Measurements from ENCODE around the gene SNRNP35. TPM values are rescaled to one million over a fixed set of nuclear protein-coding genes. Genes with fewer than 3 reads are reported as not detected.
"Not testable (repeated sequence)": the region's sequence is repeated elsewhere in the genome, so short reads cannot be mapped to it uniquely, and the experiment has no call there.

Gene SNRNP35
- total RNA-seq, 1 donor: 15.6 TPM

- DNase-seq (ENCODE audit: insufficient read length, low spot score, missing footprints): peak; percentile 22
- no peak overlapping the region for H2AFZ ChIP-seq (ENCODE audit: low read length)
- no peaks in the 10 kb centered on the region for H3K27me3 ChIP-seq (ENCODE audit: insufficient read depth, low read length)
- no peaks in the 10 kb centered on the region for H3K79me2 ChIP-seq (ENCODE audit: insufficient read depth, low read length)
- no peak overlapping the region for H3K4me2 ChIP-seq (ENCODE audit: insufficient read depth, low read length)
- H3K27ac ChIP-seq (ENCODE audit: low read depth, low read length): no peak overlapping the region
- no peak for TF ChIP-seq CTCF (IDR thresholded peaks at IDR 0.05; ENCODE audit: extremely low read depth, low read depth, low read length)
- no peaks in the 10 kb centered on the region for H4K20me1 ChIP-seq (ENCODE audit: insufficient read depth, low read length)
- H3K4me3 ChIP-seq (ENCODE audit: insufficient read depth, low read length): no peak overlapping the region
- H3K9me3 ChIP-seq (ENCODE audit: low read depth, low read length): no peaks in the 10 kb centered on the region
- H3K36me3 ChIP-seq (ENCODE audit: insufficient read depth, low read length): peaks cover 4% of the 10 kb centered on the region
- H3K4me1 ChIP-seq (ENCODE audit: insufficient read depth, low read length): no peaks in the 10 kb centered on the region
Observed at GRCh38 chr12:123491481-123491880, 33.5 kb downstream of the SNRNP35 start.

GRCh38 chr12:123492339-123493039 lies 34.5 kb downstream of the SNRNP35 start:
- not testable (repeated sequence) for DNase-seq (ENCODE audit: insufficient read length, low spot score, missing footprints); H3K4me3 ChIP-seq (ENCODE audit: insufficient read depth, low read length); H3K79me2 ChIP-seq (ENCODE audit: insufficient read depth, low read length); H3K36me3 ChIP-seq (ENCODE audit: insufficient read depth, low read length); H3K27me3 ChIP-seq (ENCODE audit: insufficient read depth, low read length); H3K4me1 ChIP-seq (ENCODE audit: insufficient read depth, low read length); H3K9me3 ChIP-seq (ENCODE audit: low read depth, low read length); H4K20me1 ChIP-seq (ENCODE audit: insufficient read depth, low read length); H3K27ac ChIP-seq (ENCODE audit: low read depth, low read length); H2AFZ ChIP-seq (ENCODE audit: low read length); H3K4me2 ChIP-seq (ENCODE audit: insufficient read depth, low read length)

- Histone ChIP-seq H3K79me2 (ENCODE audit: insufficient read depth, low read length) (no peaks in the 10 kb centered on the region), H4K20me1 (ENCODE audit: insufficient read depth, low read length) (no peaks in the 10 kb centered on the region), H3K9me3 (ENCODE audit: low read depth, low read length) (no peaks in the 10 kb centered on the region), H3K4me2 (ENCODE audit: insufficient read depth, low read length) (no peak overlapping the region), H3K4me3 (ENCODE audit: insufficient read depth, low read length) (no peak overlapping the region), H3K4me1 (ENCODE audit: insufficient read depth, low read length) (no peaks in the 10 kb centered on the region), H3K36me3 (ENCODE audit: insufficient read depth, low read length) (peaks cover 25% of the 10 kb centered on the region), H3K27ac (ENCODE audit: low read depth, low read length) (no peak overlapping the region), H2AFZ (ENCODE audit: low read length) (no peak overlapping the region), H3K27me3 (ENCODE audit: insufficient read depth, low read length) (no peaks in the 10 kb centered on the region)
- TF ChIP-seq CTCF (IDR thresholded peaks at IDR 0.05; ENCODE audit: extremely low read depth, low read depth, low read length): no peak
- peak; percentile 34 for DNase-seq (ENCODE audit: insufficient read length, low spot score, missing footprints)
Observed at GRCh38 chr12:123494124-123494851, 36.3 kb downstream of the SNRNP35 start.

GRCh38 chr12:123497065-123497464 lies 39.1 kb downstream of the SNRNP35 start:
- peaks cover 28% of the 10 kb centered on the region for H3K36me3 ChIP-seq (ENCODE audit: insufficient read depth, low read length)
- no peak for DNase-seq (ENCODE audit: insufficient read length, low spot score, missing footprints)
- H3K79me2 ChIP-seq (ENCODE audit: insufficient read depth, low read length): peaks cover 2% of the 10 kb centered on the region
- H3K27ac ChIP-seq (ENCODE audit: low read depth, low read length): no peak overlapping the region
- no peak overlapping the region for H3K4me2 ChIP-seq (ENCODE audit: insufficient read depth, low read length)
- H3K9me3 ChIP-seq (ENCODE audit: low read depth, low read length): no peaks in the 10 kb centered on the region
- H2AFZ ChIP-seq (ENCODE audit: low read length): no peak overlapping the region
- H3K4me1 ChIP-seq (ENCODE audit: insufficient read depth, low read length): no peaks in the 10 kb centered on the region
- H3K27me3 ChIP-seq (ENCODE audit: insufficient read depth, low read length): no peaks in the 10 kb centered on the region
- no peak overlapping the region for H3K4me3 ChIP-seq (ENCODE audit: insufficient read depth, low read length)
- TF ChIP-seq CTCF (IDR thresholded peaks at IDR 0.05; ENCODE audit: extremely low read depth, low read depth, low read length): no peak
- no peaks in the 10 kb centered on the region for H4K20me1 ChIP-seq (ENCODE audit: insufficient read depth, low read length)
